Measurements from ENCODE around the gene RARA. TPM values are rescaled to one million over a fixed set of nuclear protein-coding genes. Genes with fewer than 3 reads are reported as not detected.

RARA gene
- total and polyA plus RNA-seq, 2 experiments from 2014 or later: 7.4 to 15.9 TPM

GRCh38 chr17:40348562-40349476 lies 39.8 kb downstream of the RARA start (continued):
- no peak for TF ChIP-seq NANOG (IDR thresholded peaks at IDR 0.05; ENCODE audit: borderline replicate concordance)
- TF ChIP-seq ZNF114 (CRISPR knock-in tag; IDR thresholded peaks at IDR 0.05): no peak
- no peak for TF ChIP-seq STAT1 (IDR thresholded peaks at IDR 0.05; ENCODE audit: unreplicated experiment)
- no peak for TF ChIP-seq REST (IDR thresholded peaks at IDR 0.05; ENCODE audit: unreplicated experiment)
- TF ChIP-seq POLR2AphosphoS5 (IDR thresholded peaks at IDR 0.05; ENCODE audit: low read depth): no peak
- TF ChIP-seq EZH2 (IDR thresholded peaks at IDR 0.05; ENCODE audit: low read depth, unreplicated experiment): no peak
- no peak for TF ChIP-seq ETS1 (IDR thresholded peaks at IDR 0.05)
- TF ChIP-seq JUNB (IDR thresholded peaks at IDR 0.05; ENCODE audit: unreplicated experiment): no peak
- no peak for TF ChIP-seq EZH2phosphoT487 (IDR thresholded peaks at IDR 0.05; ENCODE audit: unreplicated experiment)
- no peak for TF ChIP-seq CTCF (conservative IDR thresholded peaks at IDR 0.05; ENCODE audit: low read depth in 2 of 2)

GRCh38 chr17:40349477-40349894 lies 40.5 kb downstream of the RARA start:
- Histone ChIP-seq H3K4me2 (no peak overlapping the region), H4K20me1 (replicated peaks; ENCODE audit: insufficient read depth) (peaks cover 6% of the 10 kb centered on the region; the same call in 1 of the 2 replicates), H2AFZ (no peak overlapping the region), H3K9me2 (ENCODE audit: insufficient read depth) (no peaks in the 10 kb centered on the region), H3K36me3 (ENCODE audit: insufficient read depth) (no peaks in the 10 kb centered on the region), H3K27me3 (ENCODE audit: insufficient read depth) (peaks cover 30% of the 10 kb centered on the region), H3K4me1 (ENCODE audit: insufficient read depth) (peaks cover 69% of the 10 kb centered on the region), H3K79me2 (replicated peaks; ENCODE audit: insufficient read depth) (no peaks in the 10 kb centered on the region; the same call in 1 of the 2 replicates), H3K4me3 (no peak overlapping the region), H3K27ac (ENCODE audit: low read depth) (no peak overlapping the region), H3F3A (replicated peaks; ENCODE audit: low read depth) (peaks cover 17% of the 10 kb centered on the region)
- H3K27ac Mint-ChIP-seq: no peak overlapping the region
- DNase-seq (ENCODE audit: low spot score): no peak
- no peak overlapping the region; the same call in 2 of the 3 replicates for H3K4me3 Mint-ChIP-seq
- peaks cover 33% of the 10 kb centered on the region for H3K36me3 Mint-ChIP-seq (ENCODE audit: low read depth)
- ATAC-seq: no peak
- H3K27me3 Mint-ChIP-seq (ENCODE audit: insufficient read depth, low read depth, poor library complexity): peaks cover 45% of the 10 kb centered on the region
- no peaks in the 10 kb centered on the region for H3K9me3 Mint-ChIP-seq
- H3K4me1 Mint-ChIP-seq: peaks cover 88% of the 10 kb centered on the region
- TF ChIP-seq POLR2AphosphoS5 (IDR thresholded peaks at IDR 0.05; ENCODE audit: low read depth) (no peak), ZNF114 (CRISPR knock-in tag; IDR thresholded peaks at IDR 0.05) (no peak), ETS1 (IDR thresholded peaks at IDR 0.05) (no peak), CREB1 (CRISPR knock-in tag; IDR thresholded peaks at IDR 0.05; ENCODE audit: low read depth) (no peak), JUNB (IDR thresholded peaks at IDR 0.05; ENCODE audit: unreplicated experiment) (no peak), EZH2 (IDR thresholded peaks at IDR 0.05; ENCODE audit: low read depth, unreplicated experiment) (no peak), STAT1 (IDR thresholded peaks at IDR 0.05; ENCODE audit: unreplicated experiment) (no peak), REST (IDR thresholded peaks at IDR 0.05; ENCODE audit: unreplicated experiment) (no peak), NANOG (IDR thresholded peaks at IDR 0.05; ENCODE audit: borderline replicate concordance) (no peak), EZH2phosphoT487 (IDR thresholded peaks at IDR 0.05; ENCODE audit: unreplicated experiment) (no peak)
